GM18508 (cell line): ENCODE results near the gene MASTL.
"Not testable (repeated sequence)": the region's sequence is repeated elsewhere in the genome, so short reads cannot be mapped to it uniquely, and the experiment has no call there.

Source experiments
- ATAC-seq: cut with Tn5 transposase; IDR thresholded peaks from one replicate; pipeline ENCODE4 v1.9.1; 2021; ENCODE audit warnings: moderate number of reproducible peaks; ENCODE audit not compliant: insufficient read depth, unreplicated experiment

Gene MASTL

DNA sequence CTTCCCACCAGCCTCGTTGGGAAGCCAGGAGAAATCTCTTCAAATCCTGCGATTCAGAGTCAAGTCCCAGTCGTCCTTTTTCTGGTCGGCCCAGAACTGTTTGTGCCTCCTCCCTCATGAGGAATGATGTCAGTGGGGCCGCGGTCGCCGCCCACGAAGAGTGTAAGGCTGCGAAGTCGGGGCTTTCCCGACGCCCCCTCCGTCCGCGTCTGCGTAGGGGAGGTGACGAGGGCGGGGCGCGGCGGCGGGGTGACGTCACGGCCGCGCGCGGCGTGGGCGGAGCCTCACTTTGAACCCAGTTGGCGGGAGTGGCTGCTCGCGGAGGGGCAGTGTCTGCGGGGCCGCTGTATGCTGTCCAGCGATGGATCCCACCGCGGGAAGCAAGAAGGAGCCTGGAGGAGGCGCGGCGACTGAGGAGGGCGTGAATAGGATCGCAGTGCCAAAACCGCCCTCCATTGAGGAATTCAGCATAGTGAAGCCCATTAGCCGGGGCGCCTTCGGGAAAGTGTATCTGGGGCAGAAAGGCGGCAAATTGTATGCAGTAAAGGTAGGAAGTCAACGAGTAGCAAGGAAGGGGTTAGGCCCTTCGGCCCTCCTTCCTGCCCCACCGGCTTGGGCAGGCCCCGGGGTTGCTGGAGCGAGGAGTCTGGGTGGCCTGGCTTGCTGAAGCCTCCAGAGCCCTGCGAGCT lies at the start of gene MASTL:
Gene MASTL, plus strand, starts transcription at position 287 of the 689 bp plus-strand sequence. Its CDS starts 75 bp downstream, at position 362.
- ATAC-seq, result peak; percentile 65

DNA sequence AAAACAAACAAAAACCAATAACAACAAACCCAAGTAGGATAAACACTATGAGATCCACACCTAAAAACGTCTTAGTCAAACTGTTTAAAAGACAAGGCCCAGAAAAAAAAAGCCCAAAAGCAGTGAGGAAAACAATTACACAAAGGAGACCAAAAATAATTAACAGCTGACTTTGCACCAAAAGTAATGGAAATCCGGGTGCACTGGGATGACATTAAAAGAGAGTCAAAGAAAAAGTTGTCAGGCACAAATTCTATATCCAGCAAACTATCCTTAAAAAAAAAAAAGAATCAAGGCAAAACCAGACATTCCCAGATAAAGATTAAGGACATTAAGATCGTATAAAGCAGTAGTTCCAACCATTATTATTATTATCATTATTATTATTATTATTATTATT lies 47.0 kb upstream of the MASTL start:
- no peak for ATAC-seq

GRCh38 chr10:27134371-27134770 lies 20.8 kb upstream of the MASTL start:
- ATAC-seq, result no peak

DNA sequence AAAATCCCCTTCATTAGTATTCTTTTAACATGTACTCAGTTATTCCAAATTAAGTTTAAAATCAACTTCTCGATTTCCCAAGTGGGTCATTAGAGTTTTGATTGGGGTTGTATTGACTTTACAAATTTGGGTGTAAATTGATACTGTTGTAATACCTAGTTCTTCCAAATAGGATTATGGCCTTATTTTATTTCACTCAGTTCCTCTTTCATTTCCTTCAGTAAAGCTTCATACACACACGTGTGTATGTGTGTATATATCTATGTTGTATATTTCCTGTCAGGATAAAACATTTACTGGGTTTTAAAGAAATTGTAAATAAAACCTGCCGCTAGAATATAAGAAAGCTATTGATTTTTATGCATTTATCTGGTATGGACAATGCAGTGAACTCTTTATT lies 16.9 kb upstream of the MASTL start:
- no peak for ATAC-seq

- no peak for ATAC-seq
Measured at GRCh38 chr10:27143686-27144085, 11.5 kb upstream of the MASTL start.

GRCh38 chr10:27145937-27146336 lies 9.2 kb upstream of the MASTL start:
- ATAC-seq, result no peak

- no peak for ATAC-seq
Measured at GRCh38 chr10:27147701-27148100, 7.5 kb upstream of the MASTL start.

- no peak for ATAC-seq
Measured at GRCh38 chr10:27150261-27150660, 4.9 kb upstream of the MASTL start.

DNA sequence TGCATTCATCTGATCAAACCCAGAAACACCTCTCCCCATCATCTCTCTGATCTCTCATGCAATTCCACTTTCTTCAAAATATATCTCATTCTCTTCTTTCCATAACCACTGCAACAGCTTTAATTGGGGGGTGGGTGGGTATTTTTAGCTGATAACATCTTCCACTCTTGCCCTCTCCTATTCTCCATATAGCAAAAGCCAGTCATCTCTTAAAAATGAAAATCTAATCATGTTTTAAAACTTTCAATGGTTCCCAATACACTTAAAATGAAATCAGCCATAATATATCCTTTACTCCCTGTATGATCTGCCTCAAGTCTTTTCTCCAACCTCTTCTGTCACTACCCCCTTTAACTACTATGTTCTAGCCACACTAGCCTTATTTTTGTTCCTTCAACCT lies 2.5 kb upstream of the MASTL start:
- ATAC-seq, result no peak

DNA sequence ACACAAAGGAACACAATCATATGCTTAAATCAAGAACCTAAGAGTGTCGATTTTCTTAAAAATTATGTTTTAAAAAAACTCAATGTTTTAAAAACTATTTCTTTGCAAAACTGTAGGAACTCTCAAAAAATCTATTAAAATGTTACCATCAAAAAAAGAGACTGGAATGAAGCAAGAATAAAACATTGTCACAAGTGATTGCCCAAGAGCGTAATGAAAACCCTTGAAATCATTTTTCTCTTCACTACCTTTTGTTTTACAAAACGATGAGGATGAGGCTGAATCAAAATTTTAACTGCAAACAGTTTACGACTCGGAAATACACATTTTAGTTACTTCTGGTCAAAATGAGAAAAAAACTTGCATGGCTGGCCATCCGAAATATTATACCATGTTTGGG lies 1.8 kb upstream of the MASTL start:
- no peak for ATAC-seq

GRCh38 chr10:27153845-27154193 lies 1.3 kb upstream of the MASTL start:
- ATAC-seq, result no peak

- ATAC-seq, result not testable (repeated sequence)
Measured at GRCh38 chr10:27156566-27156965, 1.4 kb downstream of the MASTL start.

GRCh38 chr10:27157150-27157549 lies 2.0 kb downstream of the MASTL start:
- ATAC-seq, result no peak

GRCh38 chr10:27158421-27158820 lies 3.3 kb downstream of the MASTL start:
- no peak for ATAC-seq

DNA sequence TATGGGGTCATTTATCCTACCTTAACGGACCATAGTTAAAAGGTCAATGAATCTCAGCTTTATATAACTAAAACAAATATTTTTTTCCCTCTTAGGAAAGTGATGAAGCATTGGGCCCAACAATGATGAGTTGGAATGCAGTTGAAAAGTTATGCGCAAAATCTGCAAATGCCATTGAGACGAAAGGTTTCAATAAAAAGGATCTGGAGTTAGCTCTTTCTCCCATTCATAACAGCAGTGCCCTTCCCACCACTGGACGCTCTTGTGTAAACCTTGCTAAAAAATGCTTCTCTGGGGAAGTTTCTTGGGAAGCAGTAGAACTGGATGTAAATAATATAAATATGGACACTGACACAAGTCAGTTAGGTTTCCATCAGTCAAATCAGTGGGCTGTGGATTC lies 14.7 kb downstream of the MASTL start:
- no peak for ATAC-seq

GRCh38 chr10:27188259-27188658 lies 33.1 kb downstream of the MASTL start:
- no peak for ATAC-seq

DNA sequence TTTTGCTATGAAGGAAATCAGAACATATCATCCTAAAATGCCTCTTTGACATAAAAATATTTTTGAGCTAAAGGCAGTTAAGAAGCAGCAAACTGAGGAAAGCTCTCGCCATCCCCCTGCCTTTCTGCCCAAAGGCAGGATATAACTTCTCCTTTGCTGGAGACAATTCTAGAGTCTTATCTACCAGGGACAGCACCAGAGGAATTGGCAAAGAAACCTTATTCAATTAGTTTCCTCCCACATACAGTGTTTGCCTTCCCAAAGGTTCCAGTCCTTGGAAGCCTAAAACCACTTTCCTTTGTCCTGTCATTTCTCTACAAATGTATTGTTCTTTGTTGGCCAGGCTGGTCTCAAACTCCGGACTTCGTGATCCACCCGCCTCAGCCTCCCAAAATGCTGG lies 33.7 kb downstream of the MASTL start:
- no peak for ATAC-seq

- no peak for ATAC-seq
Measured at GRCh38 chr10:27190508-27190907, 35.4 kb downstream of the MASTL start.

DNA sequence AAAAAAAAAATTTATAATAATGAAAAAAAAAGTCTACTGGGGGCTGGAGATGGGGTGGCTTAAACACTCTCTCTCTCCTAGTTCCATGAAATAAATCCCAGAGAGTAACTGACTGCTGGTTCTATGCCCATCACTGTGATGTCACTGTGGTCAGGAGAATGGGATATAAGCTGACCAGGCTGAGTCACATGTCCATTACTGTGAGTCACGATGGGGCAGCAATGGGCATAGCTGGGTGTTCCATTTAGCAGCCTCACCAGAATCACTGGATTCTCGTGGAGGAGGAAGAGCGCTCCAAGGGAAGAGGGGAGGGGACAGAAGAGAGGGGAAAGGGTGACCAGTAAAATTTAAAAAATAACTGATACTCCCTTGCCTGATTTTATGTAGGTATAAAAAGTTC lies 37.1 kb downstream of the MASTL start:
- no peak for ATAC-seq

DNA sequence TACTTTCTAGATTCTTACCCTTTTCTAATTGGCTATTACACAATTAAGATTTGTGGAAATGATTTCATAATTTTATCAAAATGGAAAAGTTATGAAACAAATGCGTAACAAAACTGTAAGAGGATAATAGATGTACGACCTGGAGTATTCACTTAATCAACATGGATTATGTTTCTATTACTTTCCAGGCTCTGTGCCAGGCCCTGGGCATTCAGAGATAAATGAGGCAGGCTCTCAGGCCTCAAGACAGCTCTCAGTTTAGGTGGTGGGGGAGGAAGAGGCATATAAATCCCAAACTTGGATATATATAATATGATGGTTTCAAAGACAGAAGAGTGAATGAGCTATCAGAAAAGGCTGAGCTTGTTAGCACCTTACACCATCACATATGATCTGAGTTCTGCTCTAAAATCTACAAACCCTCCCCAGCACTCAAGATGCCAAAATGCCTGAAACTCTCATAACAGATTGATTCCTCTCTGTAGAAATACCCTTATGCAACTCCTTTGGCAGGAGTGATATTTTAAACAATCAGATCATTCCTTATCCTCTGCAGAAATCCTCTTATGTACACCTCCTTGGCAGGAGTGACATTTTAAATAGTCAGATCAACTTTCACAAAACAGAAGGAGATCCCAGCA lies 42.9 kb downstream of the MASTL start:
- no peak for ATAC-seq

- ATAC-seq, result no peak
Measured at GRCh38 chr10:27203806-27204205, 48.7 kb downstream of the MASTL start.

DNA sequence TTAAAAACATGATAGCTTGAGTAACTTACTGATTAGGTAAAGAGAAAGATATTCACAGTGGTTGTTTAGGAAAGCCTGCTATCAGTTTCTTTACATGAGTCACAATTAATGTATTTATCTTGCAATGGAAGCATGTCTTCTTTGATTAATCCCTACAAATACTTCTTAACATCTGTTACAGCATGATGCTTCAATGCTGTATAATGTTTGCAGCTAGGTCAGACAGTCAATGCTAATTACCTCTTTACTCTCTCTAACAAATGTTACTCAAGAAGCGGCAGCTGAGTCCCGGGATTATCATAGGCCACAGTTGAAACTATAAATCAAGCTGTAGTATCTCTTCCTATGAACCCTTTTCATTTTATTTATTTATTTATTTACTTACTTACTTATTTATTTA lies 52.2 kb downstream of the MASTL start:
- ATAC-seq, result no peak
